ENCODE data around the gene CHST9.
"Not testable (repeated sequence)": the region's sequence is repeated elsewhere in the genome, so short reads cannot be mapped to it uniquely, and the experiment has no call there.

CHST9 gene

DNA sequence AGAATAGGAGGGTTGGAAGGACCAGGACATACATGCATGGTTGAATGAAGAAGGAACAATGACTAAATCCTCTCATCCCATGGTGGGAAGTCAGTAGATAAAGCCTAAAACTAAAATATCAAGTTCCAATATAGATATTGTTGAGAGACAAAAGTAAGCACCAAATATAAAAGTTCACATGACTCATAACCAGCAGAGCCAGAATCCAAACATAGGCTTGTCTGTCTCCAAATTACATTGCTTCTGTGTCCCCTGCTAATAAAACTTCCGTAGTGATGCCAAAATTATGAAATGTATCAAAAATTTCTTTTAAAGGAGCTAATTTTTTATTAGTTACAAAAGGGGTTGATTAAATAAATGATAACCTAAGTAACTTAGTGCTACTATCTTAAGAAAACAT is 19.7 kb downstream of the CHST9 start:
- TF ChIP-seq, protein P1, sequence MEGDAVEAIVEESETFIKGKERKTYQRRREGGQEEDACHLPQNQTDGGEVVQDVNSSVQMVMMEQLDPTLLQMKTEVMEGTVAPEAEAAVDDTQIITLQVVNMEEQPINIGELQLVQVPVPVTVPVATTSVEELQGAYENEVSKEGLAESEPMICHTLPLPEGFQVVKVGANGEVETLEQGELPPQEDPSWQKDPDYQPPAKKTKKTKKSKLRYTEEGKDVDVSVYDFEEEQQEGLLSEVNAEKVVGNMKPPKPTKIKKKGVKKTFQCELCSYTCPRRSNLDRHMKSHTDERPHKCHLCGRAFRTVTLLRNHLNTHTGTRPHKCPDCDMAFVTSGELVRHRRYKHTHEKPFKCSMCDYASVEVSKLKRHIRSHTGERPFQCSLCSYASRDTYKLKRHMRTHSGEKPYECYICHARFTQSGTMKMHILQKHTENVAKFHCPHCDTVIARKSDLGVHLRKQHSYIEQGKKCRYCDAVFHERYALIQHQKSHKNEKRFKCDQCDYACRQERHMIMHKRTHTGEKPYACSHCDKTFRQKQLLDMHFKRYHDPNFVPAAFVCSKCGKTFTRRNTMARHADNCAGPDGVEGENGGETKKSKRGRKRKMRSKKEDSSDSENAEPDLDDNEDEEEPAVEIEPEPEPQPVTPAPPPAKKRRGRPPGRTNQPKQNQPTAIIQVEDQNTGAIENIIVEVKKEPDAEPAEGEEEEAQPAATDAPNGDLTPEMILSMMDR (IDR thresholded peaks at IDR 0.05), result no peak
- no peak for TF ChIP-seq ZFX (IDR thresholded peaks at IDR 0.05; ENCODE audit: borderline replicate concordance)
- no peak overlapping the region for H3K27ac ChIP-seq

DNA sequence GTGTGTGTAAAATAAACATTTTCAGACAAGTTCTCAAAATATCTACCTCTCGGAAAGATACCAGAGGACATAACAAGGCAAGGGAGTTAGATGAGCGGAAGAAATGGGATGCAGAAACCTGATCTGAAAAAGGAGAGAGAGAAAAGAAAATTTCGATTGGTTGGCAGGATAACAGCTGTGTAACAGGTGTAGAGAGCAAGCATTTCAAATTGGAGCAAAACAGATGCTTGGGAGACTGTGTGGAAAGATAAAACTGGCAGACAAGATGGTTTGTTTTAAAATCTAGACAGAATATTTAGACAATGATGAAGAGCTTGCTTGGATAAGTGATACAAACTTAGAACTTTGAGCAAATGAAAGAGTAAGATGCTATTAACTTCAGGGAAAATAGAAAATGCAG is 20.2 kb downstream of the CHST9 start:
- H3K27ac ChIP-seq, result no peak overlapping the region
- no peak for TF ChIP-seq ZFX (IDR thresholded peaks at IDR 0.05; ENCODE audit: borderline replicate concordance)
- TF ChIP-seq, protein P1 (IDR thresholded peaks at IDR 0.05), result no peak

DNA sequence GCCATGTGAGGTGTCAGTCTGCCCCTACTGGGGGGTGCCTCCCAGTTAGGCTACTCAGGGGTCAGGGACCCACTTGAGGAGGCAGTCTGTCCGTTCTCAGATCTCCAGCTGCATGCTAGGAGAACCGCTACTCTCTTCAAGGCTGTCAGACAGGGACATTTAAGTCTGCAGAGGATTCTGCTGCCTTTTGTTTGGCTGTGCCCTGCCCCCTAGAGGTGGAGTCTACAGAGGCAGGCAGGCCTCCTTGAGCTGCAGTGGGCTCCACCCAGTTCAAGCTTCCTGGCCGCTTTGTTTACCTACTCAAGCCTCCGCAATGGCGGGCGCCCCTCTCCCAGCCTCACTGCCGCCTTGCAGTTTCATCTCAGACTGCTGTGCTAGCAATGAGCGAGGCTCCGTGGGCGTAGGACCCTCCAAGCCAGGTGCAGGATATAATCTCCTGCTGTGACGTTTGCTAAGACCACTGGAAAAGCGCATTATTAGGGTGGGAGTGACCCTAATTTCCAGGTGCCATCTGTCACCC is 21.9 kb downstream of the CHST9 start:
- TF ChIP-seq, protein P1 (IDR thresholded peaks at IDR 0.05), result peak; percentile 81
- not testable (repeated sequence) for H3K27ac ChIP-seq

DNA sequence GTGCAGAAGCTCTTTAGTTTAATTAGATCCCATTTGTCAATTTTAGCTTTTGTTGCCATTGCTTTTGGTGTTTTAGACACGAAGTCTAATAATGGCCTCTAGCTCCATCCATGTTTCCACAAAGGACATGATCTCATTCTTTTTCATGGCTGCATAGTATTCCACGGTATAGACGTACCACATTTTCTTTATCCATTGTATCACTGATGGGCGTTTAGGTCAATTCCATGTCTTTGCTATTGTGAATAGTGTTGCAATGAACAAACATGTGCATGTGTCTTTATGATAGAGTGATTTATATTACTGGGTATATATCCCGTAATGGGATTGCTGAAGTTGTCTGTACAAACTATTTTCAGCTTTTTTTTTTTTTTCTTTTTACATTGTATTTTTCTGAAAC is 35.9 kb downstream of the CHST9 start:
- not testable (repeated sequence) for H3K27ac ChIP-seq

DNA sequence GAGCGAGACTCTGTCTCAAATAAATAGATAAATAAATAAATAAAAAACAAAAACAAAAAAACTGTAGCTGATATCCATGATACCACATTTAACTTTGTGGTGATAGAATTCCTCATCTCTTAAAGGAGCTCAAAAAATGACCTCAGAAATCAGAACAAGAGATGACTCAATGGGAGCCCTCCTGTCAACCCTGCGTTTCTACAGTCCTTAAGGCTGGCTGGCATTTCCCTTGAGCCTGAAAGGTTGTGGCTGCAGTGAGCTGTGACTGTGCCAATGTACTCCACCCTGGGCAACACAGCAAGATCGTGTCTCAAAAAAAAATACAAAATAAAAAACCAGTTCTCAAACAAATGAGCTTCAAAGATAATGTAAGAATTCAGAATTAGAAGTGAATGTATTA is 40.4 kb downstream of the CHST9 start:
- no peak for TF ChIP-seq ZFX (IDR thresholded peaks at IDR 0.05; ENCODE audit: borderline replicate concordance)
- TF ChIP-seq, protein P1 (IDR thresholded peaks at IDR 0.05), result no peak
- H3K27ac ChIP-seq, result no peak overlapping the region

DNA sequence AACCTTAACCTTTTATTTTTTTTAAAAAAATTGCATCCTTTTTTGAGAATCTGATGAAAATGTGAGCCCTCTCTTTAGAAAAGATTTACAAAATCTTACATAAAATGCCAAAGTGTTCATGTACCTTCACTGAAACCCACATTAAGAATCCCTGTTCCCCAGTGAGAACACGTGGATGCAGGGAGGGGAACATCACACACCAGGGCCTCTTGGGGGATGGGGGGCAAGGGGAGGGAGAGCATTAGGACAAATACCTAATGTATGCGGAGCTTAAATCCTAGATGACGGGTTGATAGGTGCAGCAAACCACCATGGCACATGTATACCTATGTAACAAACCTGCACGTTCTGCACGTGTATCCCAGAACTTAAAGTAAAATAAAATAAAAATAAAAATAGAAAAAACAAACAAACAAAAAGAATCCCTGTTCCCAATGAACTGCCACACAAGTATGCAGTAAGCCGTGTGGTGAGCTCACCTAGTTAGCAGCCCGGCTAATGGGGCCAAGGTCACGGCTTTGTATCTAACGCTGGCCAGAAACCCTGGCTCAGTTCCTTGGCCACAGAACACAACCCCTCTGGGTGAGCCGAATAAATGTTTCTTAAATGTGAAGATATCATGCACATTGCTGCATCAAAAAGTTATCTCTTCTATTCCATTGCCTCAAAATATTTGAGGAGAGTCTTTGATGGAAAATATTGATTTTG is 41.4 kb downstream of the CHST9 start:
- TF ChIP-seq, protein P1 (IDR thresholded peaks at IDR 0.05), result no peak
- TF ChIP-seq ZFX (IDR thresholded peaks at IDR 0.05; ENCODE audit: borderline replicate concordance), result no peak
- no peak overlapping the region for H3K27ac ChIP-seq

DNA sequence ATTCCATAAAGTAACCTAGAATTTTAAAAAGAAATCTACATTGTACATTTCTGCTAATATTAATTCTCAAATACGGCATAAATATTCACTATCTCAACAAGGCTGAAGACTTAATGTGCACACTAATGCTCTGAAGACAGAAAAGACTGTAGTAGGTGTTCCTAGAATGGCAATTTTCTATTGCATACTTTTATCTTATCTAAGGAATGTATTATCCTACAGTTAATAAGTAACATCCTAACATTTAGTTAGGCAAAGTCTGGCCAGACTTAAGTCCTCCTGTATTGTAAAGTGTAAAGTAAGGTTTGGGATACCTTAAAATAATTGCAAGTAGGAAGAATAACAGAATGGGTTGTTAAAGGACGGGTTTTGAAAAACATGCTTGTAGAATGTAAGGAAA is 42.2 kb downstream of the CHST9 start:
- TF ChIP-seq, protein P1 (IDR thresholded peaks at IDR 0.05), result no peak
- TF ChIP-seq ZFX (IDR thresholded peaks at IDR 0.05; ENCODE audit: borderline replicate concordance), result no peak
- H3K27ac ChIP-seq, result no peak overlapping the region

DNA sequence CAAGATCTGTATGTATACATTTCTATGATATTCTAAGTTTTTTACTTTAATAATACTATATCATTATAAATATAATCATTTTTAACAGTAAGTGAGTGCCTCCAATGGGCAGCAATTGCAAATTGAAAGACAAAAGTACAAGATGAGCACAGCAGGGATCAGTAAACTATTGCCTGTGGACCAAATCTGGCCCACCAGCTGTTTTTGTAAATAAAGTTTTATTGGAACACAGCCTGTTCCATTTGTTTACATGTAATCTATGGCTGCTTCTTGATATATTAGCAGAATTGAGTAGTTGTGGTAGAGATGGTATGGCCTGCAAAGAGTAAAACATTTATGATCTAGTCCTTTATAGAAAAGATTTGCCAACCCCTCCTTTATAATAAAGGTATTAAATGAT is 43.2 kb downstream of the CHST9 start:
- TF ChIP-seq ZFX (IDR thresholded peaks at IDR 0.05; ENCODE audit: borderline replicate concordance), result no peak
- TF ChIP-seq, protein P1 (IDR thresholded peaks at IDR 0.05), result no peak
- no peak overlapping the region for H3K27ac ChIP-seq

Measured in 22Rv1 (cell line).